HG02938 (cell line): Measurements from ENCODE around the gene CA10.
A peak's percentile ranks its signal among the peaks of the same experiment; 100 is the strongest.

Source experiments
- ATAC-seq: cut with Tn5 transposase; IDR thresholded peaks from one replicate; pipeline ENCODE4 v1.9.1; 2021; ENCODE audit warnings: mild to moderate bottlenecking, moderate library complexity; ENCODE audit not compliant: unreplicated experiment

Gene CA10

GRCh38 chr17:52147872-52148271, 10.6 kb downstream of the CA10 start:
- peak; percentile 78 for ATAC-seq

GRCh38 chr17:52147431-52147830, 11.1 kb downstream of the CA10 start:
- ATAC-seq, result peak; percentile 58

GRCh38 chr17:52145476-52145875, 13.0 kb downstream of the CA10 start:
- no peak for ATAC-seq

- no peak for ATAC-seq
These were observed 15.0 kb downstream of the CA10 start for GRCh38 chr17:52143542-52143941.

GRCh38 chr17:52140601-52141000, 17.9 kb downstream of the CA10 start:
- ATAC-seq, result no peak

GRCh38 chr17:52138752-52139151, 19.8 kb downstream of the CA10 start:
- no peak for ATAC-seq

- ATAC-seq, result no peak
These were observed 20.2 kb downstream of the CA10 start for GRCh38 chr17:52138350-52138749.

GRCh38 chr17:52136166-52136565, 22.3 kb downstream of the CA10 start:
- no peak for ATAC-seq

GRCh38 chr17:52134641-52135040, 23.9 kb downstream of the CA10 start:
- no peak for ATAC-seq

GRCh38 chr17:52128721-52129120, 29.8 kb downstream of the CA10 start:
- ATAC-seq, result no peak

GRCh38 chr17:52124993-52125392, 33.5 kb downstream of the CA10 start:
- ATAC-seq, result no peak

GRCh38 chr17:52124561-52124960, 34.0 kb downstream of the CA10 start:
- ATAC-seq, result no peak

- no peak for ATAC-seq
These were observed 38.0 kb downstream of the CA10 start for GRCh38 chr17:52120465-52120864.

GRCh38 chr17:52110923-52111581, 47.5 kb downstream of the CA10 start:
- no peak for ATAC-seq

GRCh38 chr17:52106638-52107261, 51.8 kb downstream of the CA10 start:
- no peak for ATAC-seq

GRCh38 chr17:52106072-52106471, 52.4 kb downstream of the CA10 start:
- no peak for ATAC-seq

GRCh38 chr17:52105591-52105990, 52.9 kb downstream of the CA10 start:
- no peak for ATAC-seq

GRCh38 chr17:52096056-52096455, 62.5 kb downstream of the CA10 start:
- no peak for ATAC-seq

- ATAC-seq, result no peak
These were observed 74.3 kb downstream of the CA10 start for GRCh38 chr17:52084176-52084575.

GRCh38 chr17:52079496-52079895, 79.0 kb downstream of the CA10 start:
- ATAC-seq, result no peak

- no peak for ATAC-seq
These were observed 86.8 kb downstream of the CA10 start for GRCh38 chr17:52071712-52072111.

GRCh38 chr17:52064791-52065211, 93.7 kb downstream of the CA10 start:
- ATAC-seq, result no peak

GRCh38 chr17:52049496-52049895, 109.0 kb downstream of the CA10 start:
- ATAC-seq, result no peak
